Caco-2 (cell line): Measurements from ENCODE around the gene PRAMEF20. TPM values are rescaled to one million over a fixed set of nuclear protein-coding genes. Genes with fewer than 3 reads are reported as not detected.
"Not testable (repeated sequence)": the region's sequence is repeated elsewhere in the genome, so short reads cannot be mapped to it uniquely, and the experiment has no call there.

Source experiments
- BruUV-seq: library from RNA; stranded (reverse); fragments of 400-500 nt; replicated peaks from 2 replicates; lab custom pipeline; 2021; lab: Mats Ljungman, UMichigan
- CTCF ChIA-PET: fragments of 300-600 bp; sonication (Branson Sonifier 250); formaldehyde crosslinking; loops from one replicate; lab custom pipeline; 2022; ENCODE audit warnings: antibody characterized with exemption; lab: Charles Lee
- POLR2A ChIA-PET: fragments of 300-600 bp; sonication (Branson Sonifier 250); formaldehyde crosslinking; loops from one replicate; lab custom pipeline; 2022; ENCODE audit warnings: antibody characterized with exemption; lab: Charles Lee
- DNase-seq, 2 experiments: peaks; one replicate each; pipeline versions ENCODE4 v3.0.0 to v3.0.0-alpha.2; 2020 to 2022
- H3K27me3 ChIP-seq: replicated peaks from 2 replicates; pipeline ENCODE4 v1.6.0; 2011; ENCODE audit warnings: low read length; ENCODE audit not compliant: control insufficient read depth, insufficient read depth
- H3K36me3 ChIP-seq: 2 replicates; pipeline ENCODE4 v1.5.1; 2011; ENCODE audit warnings: low read length; ENCODE audit not compliant: control insufficient read depth, insufficient read depth
- H3K4me1 ChIP-seq: fragments of 250-450 bp; sonication (Bioruptor Pico); 2 replicates; pipeline ENCODE4 v1.5.1; 2020; ENCODE audit warnings: mild to moderate bottlenecking
- H3K4me3 ChIP-seq: 2 replicates; pipeline ENCODE4 v1.5.1; 2011; ENCODE audit warnings: low read depth, mild to moderate bottlenecking, control low read depth, low read length
- H3K9me3 ChIP-seq: fragments of 250-450 bp; sonication (Bioruptor Pico); 2 replicates; pipeline ENCODE4 v1.5.1; 2020; ENCODE audit warnings: mild to moderate bottlenecking, moderate library complexity
- H3K27ac Mint-ChIP-seq: one replicate; pipeline ENCODE4 v1.8.0; 2022; ENCODE audit warnings: mixed read lengths; ENCODE audit not compliant: unreplicated experiment
- H3K27me3 Mint-ChIP-seq: one replicate; pipeline ENCODE4 v1.8.0; 2022; ENCODE audit warnings: mixed read lengths; ENCODE audit not compliant: insufficient read depth, unreplicated experiment
- H3K36me3 Mint-ChIP-seq: one replicate; pipeline ENCODE4 v1.8.0; 2022; ENCODE audit warnings: mild to moderate bottlenecking, mixed read lengths; ENCODE audit not compliant: insufficient read depth, unreplicated experiment
- H3K4me1 Mint-ChIP-seq: one replicate; pipeline ENCODE4 v1.8.0; 2022; ENCODE audit warnings: low read depth, mixed read lengths; ENCODE audit not compliant: unreplicated experiment
- H3K4me3 Mint-ChIP-seq: one replicate; pipeline ENCODE4 v1.8.0; 2022; ENCODE audit warnings: mild to moderate bottlenecking, moderate library complexity, mixed read lengths; ENCODE audit not compliant: unreplicated experiment
- H3K9me3 Mint-ChIP-seq: one replicate; pipeline ENCODE4 v1.8.0; 2022; ENCODE audit warnings: mixed read lengths; ENCODE audit not compliant: unreplicated experiment
- CTCF ChIP-seq, 2 experiments: fragments of 200-600 bp in 1 of 2; IDR thresholded peaks; 1 replicate in 1 of 2; 2 replicates in 1 of 2; pipeline versions ENCODE4 v1.5.1 to v1.8.0; 2011 to 2022; ENCODE audit warnings: antibody characterized with exemption in 1 of 2, control low read depth in 1 of 2, inconsistent platforms in 1 of 2, low read depth in 1 of 2, low read length in 1 of 2, mild to moderate bottlenecking in 1 of 2, moderate library complexity in 1 of 2; ENCODE audit not compliant: insufficient read depth in 1 of 2, severe bottlenecking in 1 of 2, unreplicated experiment in 1 of 2
- intact Hi-C: fragments of 100-400 bp; cut with micrococcal nuclease; formaldehyde crosslinking; loops from one replicate; pipeline ENCODE4 v1.10.0; 2022; ENCODE audit not compliant: unreplicated experiment
- total RNA-seq: library from RNA; stranded (reverse); gene quantifications from 2 replicates; pipeline ENCODE4 v1.2.3, GENCODE V29; 2022

Gene PRAMEF20
- total RNA-seq, 1 experiment from 2014 or later: not detected

- H3K4me1 Mint-ChIP-seq, H3K27ac Mint-ChIP-seq, H3K27me3 Mint-ChIP-seq, intact Hi-C loops, H3K27me3 ChIP-seq, H3K36me3 Mint-ChIP-seq, BruUV-seq, H3K36me3 ChIP-seq, H3K4me3 Mint-ChIP-seq, H3K4me1 ChIP-seq, H3K9me3 Mint-ChIP-seq, H3K9me3 ChIP-seq, CTCF ChIA-PET, POLR2A ChIA-PET, DNase-seq, H3K4me3 ChIP-seq: not testable (repeated sequence)
Measured at GRCh38 chr1:13389332-13389731, 20.9 kb upstream of the PRAMEF20 start, which contains the start of gene PRAMEF17. Gene PRAMEF17 (plus strand): TSS chr1:13389632. CDS start chr1:13389658, 26 bp downstream.

- H3K9me3 Mint-ChIP-seq, H3K4me1 Mint-ChIP-seq, H3K4me1 ChIP-seq, H3K36me3 Mint-ChIP-seq, CTCF ChIA-PET, DNase-seq, H3K27me3 Mint-ChIP-seq, BruUV-seq, H3K36me3 ChIP-seq, H3K9me3 ChIP-seq, POLR2A ChIA-PET, H3K27ac Mint-ChIP-seq, H3K4me3 ChIP-seq, H3K27me3 ChIP-seq, intact Hi-C loops, H3K4me3 Mint-ChIP-seq: not testable (repeated sequence)
Measured at GRCh38 chr1:13393004-13393403, 17.2 kb upstream of the PRAMEF20 start.

- H3K9me3 Mint-ChIP-seq, intact Hi-C loops, H3K36me3 ChIP-seq, CTCF ChIA-PET, H3K27me3 Mint-ChIP-seq, POLR2A ChIA-PET, H3K4me1 Mint-ChIP-seq, H3K36me3 Mint-ChIP-seq, H3K4me1 ChIP-seq, H3K9me3 ChIP-seq, BruUV-seq, H3K4me3 ChIP-seq, DNase-seq, H3K4me3 Mint-ChIP-seq, H3K27me3 ChIP-seq, H3K27ac Mint-ChIP-seq: not testable (repeated sequence)
Measured at GRCh38 chr1:13394761-13395160, 15.5 kb upstream of the PRAMEF20 start.

- H3K4me3 ChIP-seq, H3K27me3 ChIP-seq, H3K36me3 ChIP-seq, BruUV-seq, H3K9me3 ChIP-seq, H3K4me1 Mint-ChIP-seq, H3K27me3 Mint-ChIP-seq, DNase-seq, intact Hi-C loops, H3K9me3 Mint-ChIP-seq, H3K4me1 ChIP-seq, CTCF ChIA-PET, H3K4me3 Mint-ChIP-seq, H3K27ac Mint-ChIP-seq, POLR2A ChIA-PET, H3K36me3 Mint-ChIP-seq: not testable (repeated sequence)
Measured at GRCh38 chr1:13395311-13395710, 14.9 kb upstream of the PRAMEF20 start.

GRCh38 chr1:13407811-13408210, 2.4 kb upstream of the PRAMEF20 start:
- no peaks in the 10 kb centered on the region for H3K4me1 ChIP-seq
- no peaks in the 10 kb centered on the region for H3K27me3 ChIP-seq
- no peak overlapping the region for H3K27ac Mint-ChIP-seq
- H3K4me3 ChIP-seq: no peak overlapping the region
- no peak for TF ChIP-seq CTCF (IDR thresholded peaks at IDR 0.05; ENCODE audit: insufficient read depth in 1 of 2, low read depth in 1 of 2, low read length in 1 of 2, severe bottlenecking in 1 of 2, unreplicated experiment in 1 of 2)
- CTCF ChIA-PET: no interaction called here
- DNase-seq: no peak
- H3K27me3 Mint-ChIP-seq: no peaks in the 10 kb centered on the region
- no peaks in the 10 kb centered on the region for H3K4me1 Mint-ChIP-seq
- H3K9me3 ChIP-seq: no peaks in the 10 kb centered on the region
- intact Hi-C loops: no loop called here
- no peaks in the 10 kb centered on the region for H3K36me3 Mint-ChIP-seq
- POLR2A ChIA-PET: no interaction called here
- no TSS peak for BruUV-seq
- no peaks in the 10 kb centered on the region for H3K9me3 Mint-ChIP-seq
- no peak overlapping the region for H3K4me3 Mint-ChIP-seq
- no peaks in the 10 kb centered on the region for H3K36me3 ChIP-seq
